HG03060 (cell line): ENCODE results near the gene FAM81B.

ENCODE experiments used
- ATAC-seq: cut with Tn5 transposase; IDR thresholded peaks from one replicate; pipeline ENCODE4 v1.9.1; 2021; ENCODE audit warnings: low read depth, moderate number of reproducible peaks; ENCODE audit not compliant: unreplicated experiment

The FAM81B gene

GRCh38 chr5:95449460-95449859 is 58.3 kb downstream of the FAM81B start:
- no peak for ATAC-seq

- no peak for ATAC-seq
These were observed 63.4 kb downstream of the FAM81B start for GRCh38 chr5:95454536-95454935.

GRCh38 chr5:95460665-95461064 is 69.5 kb downstream of the FAM81B start:
- ATAC-seq = no peak

GRCh38 chr5:95471487-95471886 is 80.3 kb downstream of the FAM81B start:
- no peak for ATAC-seq

GRCh38 chr5:95471942-95472341 is 80.8 kb downstream of the FAM81B start:
- ATAC-seq = no peak

- ATAC-seq = no peak
These were observed 93.3 kb downstream of the FAM81B start for GRCh38 chr5:95484421-95484820.

- ATAC-seq = no peak
These were observed 95.0 kb downstream of the FAM81B start for GRCh38 chr5:95486191-95486590.

GRCh38 chr5:95487880-95488279 is 96.7 kb downstream of the FAM81B start:
- ATAC-seq = no peak
